OCI-LY3 (cell line): Measurements from ENCODE around the gene IQCH.

ENCODE experiments used
- CTCF ChIP-seq: fragments of 200-600, 300-600 bp; sonication (generic); IDR thresholded peaks from 2 replicates; pipeline ENCODE4 v1.5.1; 2014; ENCODE audit warnings: antibody characterized with exemption, low read length, low read depth
- EZH2phosphoT487 ChIP-seq: fragments of 200-600 bp; shearing (Covaris generic); IDR thresholded peaks from 2 replicates; pipeline ENCODE4 v1.6.1; 2018; ENCODE audit warnings: antibody characterized with exemption, mixed run types, low read depth

- TF ChIP-seq CTCF, result no peak
- no peak for TF ChIP-seq EZH2phosphoT487
These were observed 227.1 kb downstream of the IQCH start for GRCh38 chr15:67481680-67482079.
